Gastrocnemius medialis (tissue), 4 donors: ENCODE data around the gene KCNQ1. TPM values are rescaled to one million over a fixed set of nuclear protein-coding genes. Genes with fewer than 3 reads are reported as not detected.

Source experiments
- ATAC-seq, 2 donors: fragments of 150-250 bp; one replicate each; pipeline ENCODE4 v1.9.1; 2016
- DNase-seq, 2 donors: peaks; one replicate each; pipeline ENCODE4 v3.0.0-alpha.2; 2019
- H3K27ac ChIP-seq, 4 donors: fragments of 200-600 bp; sonication (generic); 1 replicate in 1 of 4; 2 replicates in 3 of 4; pipeline ENCODE4 v1.5.1; 2016 to 2018; ENCODE audit warnings: mild to moderate bottlenecking in 2 of 4, moderate library complexity in 1 of 4
- H3K27me3 ChIP-seq, 3 donors: fragments of 200-600 bp; sonication (generic) in 2 of 3; 1 replicate in 1 of 3; 2 replicates in 2 of 3; pipeline versions ENCODE4 v1.5.1 to v1.6.0; 2016 to 2019; ENCODE audit warnings: mild to moderate bottlenecking in 1 of 3, moderate library complexity in 1 of 3
- H3K36me3 ChIP-seq, 2 donors: fragments of 200-600 bp; sonication (generic) in 1 of 2; one replicate each; pipeline ENCODE4 v1.5.1; 2017 to 2018
- H3K4me1 ChIP-seq, 2 donors: fragments of 200-600 bp; sonication (generic) in 1 of 2; one replicate each; pipeline ENCODE4 v1.5.1; 2016 to 2017; ENCODE audit warnings: mild to moderate bottlenecking in 2 of 2
- H3K4me3 ChIP-seq, 4 donors: fragments of 200-600 bp; sonication (generic) in 3 of 4; 1 replicate in 1 of 4; 2 replicates in 3 of 4; pipeline ENCODE4 v1.5.1; 2016 to 2019; ENCODE audit warnings: mild to moderate bottlenecking in 2 of 4
- H3K9me3 ChIP-seq, 3 donors: fragments of 200-600 bp; sonication (generic) in 2 of 3; 1 replicate in 1 of 3; 2 replicates in 2 of 3; pipeline ENCODE4 v1.5.1; 2016 to 2019
- CTCF ChIP-seq, 5 experiments: fragments of 450-650 bp in 3 of 5; fragments of 200-600 bp in 2 of 5; sonication (generic) in 2 of 5; IDR thresholded peaks in 4 of 5; conservative IDR thresholded peaks in 1 of 5; 1 replicate in 4 of 5; 2 replicates in 1 of 5; pipeline ENCODE4 v1.5.1; 2016 to 2019; ENCODE audit warnings: antibody characterized with exemption in 5 of 5, mild to moderate bottlenecking in 3 of 5, moderate library complexity in 3 of 5
- POLR2A ChIP-seq, 2 donors: fragments of 450-650 bp; IDR thresholded peaks; one replicate each; pipeline ENCODE4 v1.6.1; 2017; ENCODE audit warnings: antibody characterized with exemption in 2 of 2, mild to moderate bottlenecking in 2 of 2, moderate library complexity in 2 of 2
- in situ Hi-C, 4 donors: fragments of 200-750 bp; cut with MboI; loops; one replicate each; pipeline versions ENCODE4 v1.15.0 to v1.8.0; 2017; ENCODE audit warnings: low sequenced_read_pairs in 4 of 4
- intact Hi-C: fragments of 100-400 bp; cut with DNase I; formaldehyde crosslinking; loops from one replicate; pipeline ENCODE4 v1.15.1; 2023; ENCODE audit warnings: low total_unique reads
- total RNA-seq, 4 donors: library from RNA; depleted of rRNA; stranded (reverse); fragments of >200 nt; gene quantifications; one replicate each; pipeline versions ENCODE4 v1.1.0 to v1.2.3, GENCODE V29; 2016

The KCNQ1 gene
- total RNA-seq, 4 donors from 2014 or later, result 0.15 to 1.00 (median 0.67) TPM

DNA sequence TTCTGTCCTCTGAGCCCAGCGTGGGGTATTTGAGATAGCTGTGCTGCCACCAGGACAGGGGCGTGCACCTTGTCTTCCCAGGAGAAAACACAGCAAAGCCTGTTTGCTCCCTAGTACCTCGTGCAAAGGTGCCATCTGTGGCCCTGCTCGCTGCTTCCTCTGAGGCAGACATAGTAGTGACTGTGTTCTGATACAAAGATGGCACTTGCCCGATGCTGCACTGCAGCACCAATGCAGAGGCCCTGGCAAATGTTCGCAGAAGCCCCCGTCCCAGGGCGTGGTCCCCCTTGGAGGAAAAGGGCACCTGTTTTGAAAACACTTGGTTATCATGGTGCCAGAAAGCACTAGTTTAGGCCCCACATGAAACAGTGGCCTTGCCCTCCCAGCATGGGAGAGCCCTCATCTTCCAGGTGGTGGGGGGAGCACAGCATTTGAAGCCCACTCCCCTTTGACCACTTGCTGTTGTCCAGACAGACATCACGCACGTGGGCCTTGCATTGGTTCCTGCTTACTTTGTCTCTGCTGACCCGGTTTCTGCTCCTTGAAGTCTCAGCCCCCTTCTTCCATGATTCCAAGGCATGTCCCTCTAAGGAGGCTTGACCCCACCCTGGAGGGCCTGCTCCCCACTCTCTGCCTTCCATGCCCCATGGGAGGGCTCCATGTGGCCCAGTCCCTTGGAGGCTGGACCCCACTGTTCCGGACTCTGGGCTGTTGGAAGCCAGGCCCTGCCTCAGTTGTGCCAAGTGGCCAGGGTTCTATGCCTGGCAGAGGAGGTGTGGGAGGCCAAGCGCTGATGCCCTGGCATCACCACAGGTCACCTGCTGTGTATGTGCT lies 145.5 kb downstream of the KCNQ1 start:
- in situ Hi-C loops (no loop called here), intact Hi-C loops (no loop called here)
- no peak overlapping the region for H3K27ac ChIP-seq
- no peaks in the 10 kb centered on the region for H3K36me3 ChIP-seq
- H3K4me1 ChIP-seq, result no peaks in the 10 kb centered on the region
- H3K4me3 ChIP-seq, result no peak overlapping the region
- DNase-seq (peak in 1 of 2 donors; percentile 9), ATAC-seq (no peak)
- no peak for TF ChIP-seq CTCF (IDR thresholded peaks at IDR 0.05 in 4 of 5, conservative IDR thresholded peaks at IDR 0.05 in 1 of 5)
- TF ChIP-seq POLR2A (IDR thresholded peaks at IDR 0.05), result no peak
- no peaks in the 10 kb centered on the region for H3K27me3 ChIP-seq
- H3K9me3 ChIP-seq, result no peaks in the 10 kb centered on the region

DNA sequence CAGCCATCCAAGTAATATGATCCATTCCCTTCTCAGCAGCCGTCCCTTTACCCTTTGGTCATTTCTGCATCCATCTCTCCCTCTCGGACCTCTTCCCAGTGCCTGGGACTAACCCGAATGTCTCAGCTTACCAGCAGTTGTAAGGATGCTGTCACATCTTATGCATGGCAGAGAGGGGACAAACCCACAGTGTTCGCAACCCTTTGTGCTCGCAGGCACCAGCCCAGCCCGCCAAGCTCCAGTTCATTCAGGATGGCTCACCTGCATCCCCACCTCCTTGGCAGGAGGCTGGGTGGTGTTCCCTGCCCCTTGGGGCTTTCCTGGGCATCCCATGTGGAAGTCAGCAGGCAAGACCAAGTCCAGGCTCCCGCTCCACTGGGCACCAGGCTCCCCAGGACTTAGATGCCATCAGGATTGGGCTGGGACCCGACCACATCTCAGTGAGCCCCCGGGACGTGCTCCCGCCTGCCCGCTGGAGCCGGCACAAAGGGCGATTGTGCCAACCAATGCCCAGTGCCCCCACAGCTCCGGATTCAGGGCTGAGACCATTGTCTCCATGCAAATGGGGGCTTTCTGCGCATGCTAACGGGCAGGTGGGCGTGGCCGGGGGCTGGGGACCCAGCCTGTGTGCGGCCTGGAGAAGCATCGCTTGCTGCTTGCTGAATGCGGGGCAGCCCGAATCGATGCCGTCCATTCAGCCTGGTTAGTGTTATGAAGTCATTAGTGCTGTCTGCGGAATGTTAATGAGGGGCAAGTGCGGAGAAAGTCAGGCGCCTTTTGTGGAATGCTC lies 146.4 kb downstream of the KCNQ1 start:
- Histone ChIP-seq H3K36me3 (no peaks in the 10 kb centered on the region), H3K4me1 (no peaks in the 10 kb centered on the region), H3K27ac (no peak overlapping the region), H3K27me3 (no peaks in the 10 kb centered on the region), H3K9me3 (no peaks in the 10 kb centered on the region), H3K4me3 (no peak overlapping the region)
- DNase-seq (no peak), ATAC-seq (no peak)
- intact Hi-C loops (no loop called here), in situ Hi-C loops (no loop called here)
- TF ChIP-seq POLR2A (IDR thresholded peaks at IDR 0.05) (no peak), CTCF (IDR thresholded peaks at IDR 0.05 in 4 of 5, conservative IDR thresholded peaks at IDR 0.05 in 1 of 5) (no peak)

- TF ChIP-seq POLR2A (IDR thresholded peaks at IDR 0.05) (no peak), CTCF (IDR thresholded peaks at IDR 0.05 in 4 of 5, conservative IDR thresholded peaks at IDR 0.05 in 1 of 5) (no peak)
- DNase-seq, result peak in 1 of 2 donors; percentile 7
These were observed 147.0 kb downstream of the KCNQ1 start for GRCh38 chr11:2591805-2592204.

DNA sequence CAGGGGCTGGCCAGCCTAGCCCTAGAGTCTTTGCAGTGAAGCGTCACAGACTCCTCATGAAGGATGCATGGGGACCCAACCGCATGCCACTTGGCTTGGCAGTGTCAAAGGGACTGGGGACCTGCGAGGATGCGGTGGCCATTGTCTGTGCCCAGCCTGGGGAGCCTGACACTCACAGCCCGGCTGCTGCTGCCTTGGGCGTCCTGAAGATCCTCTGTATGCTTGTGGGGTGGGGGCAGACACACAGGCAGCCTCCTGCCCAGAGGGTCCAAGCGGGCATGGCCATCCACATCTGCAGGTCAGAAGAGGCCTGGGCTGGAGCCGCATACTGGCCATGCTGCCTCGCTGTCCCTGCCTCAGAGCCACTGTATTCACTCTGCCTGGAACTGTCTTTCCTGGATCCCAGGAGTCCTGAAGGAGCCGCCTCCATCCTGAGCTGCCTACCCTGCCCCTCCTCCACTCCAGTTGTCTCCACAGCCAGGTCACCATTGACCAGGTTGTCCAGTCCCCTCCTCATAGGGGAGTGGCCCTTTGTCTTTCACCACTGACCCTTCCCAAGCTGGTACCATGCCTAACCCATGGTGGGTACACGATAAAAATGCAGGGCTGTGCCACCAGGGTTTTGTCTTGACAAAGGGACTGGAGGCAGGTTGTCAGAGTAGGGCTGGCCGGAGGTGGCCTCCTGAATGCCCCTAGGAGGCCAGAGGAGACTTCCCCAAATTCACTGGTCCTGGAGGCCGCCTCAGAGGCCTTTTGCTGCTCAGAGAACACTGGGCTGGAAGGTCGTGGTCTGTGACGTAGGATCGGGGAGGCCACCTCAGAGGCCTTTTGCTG lies 148.0 kb downstream of the KCNQ1 start:
- intact Hi-C loops, result no loop called here
- DNase-seq, result no peak

More at GRCh38 chr11:2591805-2592204, 147.0 kb downstream of the KCNQ1 start:
- no peak for ATAC-seq
- intact Hi-C loops (no loop called here), in situ Hi-C loops (no loop called here)
- Histone ChIP-seq H3K4me3 (no peak overlapping the region), H3K27me3 (no peaks in the 10 kb centered on the region), H3K4me1 (no peaks in the 10 kb centered on the region), H3K27ac (no peak overlapping the region), H3K9me3 (no peaks in the 10 kb centered on the region), H3K36me3 (no peaks in the 10 kb centered on the region)

More for the DNA sequence above, 148.0 kb downstream of the KCNQ1 start:
- in situ Hi-C loops, result no loop called here
- no peak for ATAC-seq
- no peak for TF ChIP-seq CTCF (IDR thresholded peaks at IDR 0.05 in 4 of 5, conservative IDR thresholded peaks at IDR 0.05 in 1 of 5)
- no peak for TF ChIP-seq POLR2A (IDR thresholded peaks at IDR 0.05)
- H3K36me3 ChIP-seq, result no peaks in the 10 kb centered on the region
- no peaks in the 10 kb centered on the region for H3K27me3 ChIP-seq
- H3K4me3 ChIP-seq, result no peak overlapping the region
- no peaks in the 10 kb centered on the region for H3K4me1 ChIP-seq
- peaks cover 0 to 2% (median 0%) of the 10 kb centered on the region in 3 donors for H3K9me3 ChIP-seq
- H3K27ac ChIP-seq, result no peak overlapping the region
